Endothelial cell of umbilical vein (primary cell): ENCODE results near the gene TRMT6.

Source experiments
- CTCF ChIP-seq, 2 donors: IDR thresholded peaks; 1 replicate in 1 of 2; 2 replicates in 1 of 2; pipeline ENCODE4 v1.5.1; 2011; ENCODE audit warnings: low read length in 2 of 2, mild to moderate bottlenecking in 2 of 2, moderate library complexity in 2 of 2, control low read depth in 1 of 2, inconsistent platforms in 1 of 2, low read depth in 1 of 2; ENCODE audit not compliant: insufficient read depth in 1 of 2; ENCODE audit errors: extremely low read depth in 1 of 2
- EZH2 ChIP-seq: IDR thresholded peaks from 2 replicates; pipeline ENCODE4 v1.6.1; 2012; ENCODE audit warnings: borderline replicate concordance, low read depth, mild to moderate bottlenecking, moderate library complexity, low read length, inconsistent platforms; ENCODE audit not compliant: severe bottlenecking
- GATA2 ChIP-seq: IDR thresholded peaks from 2 replicates; pipeline ENCODE4 v1.7.0; 2011; ENCODE audit warnings: low read depth, mild to moderate bottlenecking, moderate library complexity, mixed read lengths, low read length; ENCODE audit not compliant: insufficient read length, insufficient read depth
- MYC ChIP-seq: IDR thresholded peaks from one replicate; pipeline ENCODE4 v1.6.1; 2011; ENCODE audit warnings: mild to moderate bottlenecking, low read depth, low read length
- POLR2A ChIP-seq: IDR thresholded peaks from 2 replicates; pipeline ENCODE4 v1.6.1; 2012; ENCODE audit warnings: low read depth, mild to moderate bottlenecking, control low read depth, low read length
- POLR2AphosphoS5 ChIP-seq: IDR thresholded peaks from 2 replicates; pipeline ENCODE4 v1.6.1; 2012; ENCODE audit warnings: low read depth, mild to moderate bottlenecking, control low read depth, low read length, moderate library complexity; ENCODE audit not compliant: insufficient read depth

GRCh38 chr20:5967469-5967868, 17.1 kb upstream of the TRMT6 start:
- TF ChIP-seq POLR2A (no peak), MYC (no peak), EZH2 (no peak), CTCF (IDR thresholded peaks at IDR 0.05; ENCODE audit: extremely low read depth in 1 of 2, insufficient read depth in 1 of 2, low read depth in 1 of 2, low read length in 2 of 2) (no peak), POLR2AphosphoS5 (no peak), GATA2 (no peak)
